ENCODE measurements around the gene WDR33.
A peak's percentile ranks its signal among the peaks of the same experiment; 100 is the strongest.

Gene WDR33

DNA sequence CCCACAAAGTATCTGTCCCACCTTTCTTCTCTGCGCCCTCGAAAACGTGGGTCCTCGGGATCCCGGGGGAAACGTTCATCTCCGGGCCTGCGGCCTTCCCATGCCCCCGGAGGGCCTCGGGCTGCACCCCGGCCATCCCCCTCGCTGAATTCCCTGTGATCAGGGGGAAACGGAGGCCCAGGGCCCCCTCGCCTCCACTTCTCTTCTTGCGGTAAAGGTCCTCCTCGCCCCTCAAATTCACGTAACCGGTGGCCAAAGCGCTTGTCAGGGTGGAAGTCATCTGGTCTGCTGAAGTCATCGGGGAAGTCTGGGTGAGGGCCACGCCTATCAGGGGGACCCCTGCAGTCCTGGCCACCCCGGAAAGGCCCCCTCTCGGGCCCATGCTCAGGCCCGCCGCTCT lies 97.4 kb downstream of the WDR33 start:
- no peak for DNase-seq

- no peak for DNase-seq
These were observed 98.0 kb downstream of the WDR33 start for GRCh38 chr2:127712999-127713398.

- no peak for DNase-seq
These were observed 101.6 kb downstream of the WDR33 start for GRCh38 chr2:127709336-127709735.

GRCh38 chr2:127707890-127708648 lies 102.9 kb downstream of the WDR33 start:
- DNase-seq, result no peak

DNA sequence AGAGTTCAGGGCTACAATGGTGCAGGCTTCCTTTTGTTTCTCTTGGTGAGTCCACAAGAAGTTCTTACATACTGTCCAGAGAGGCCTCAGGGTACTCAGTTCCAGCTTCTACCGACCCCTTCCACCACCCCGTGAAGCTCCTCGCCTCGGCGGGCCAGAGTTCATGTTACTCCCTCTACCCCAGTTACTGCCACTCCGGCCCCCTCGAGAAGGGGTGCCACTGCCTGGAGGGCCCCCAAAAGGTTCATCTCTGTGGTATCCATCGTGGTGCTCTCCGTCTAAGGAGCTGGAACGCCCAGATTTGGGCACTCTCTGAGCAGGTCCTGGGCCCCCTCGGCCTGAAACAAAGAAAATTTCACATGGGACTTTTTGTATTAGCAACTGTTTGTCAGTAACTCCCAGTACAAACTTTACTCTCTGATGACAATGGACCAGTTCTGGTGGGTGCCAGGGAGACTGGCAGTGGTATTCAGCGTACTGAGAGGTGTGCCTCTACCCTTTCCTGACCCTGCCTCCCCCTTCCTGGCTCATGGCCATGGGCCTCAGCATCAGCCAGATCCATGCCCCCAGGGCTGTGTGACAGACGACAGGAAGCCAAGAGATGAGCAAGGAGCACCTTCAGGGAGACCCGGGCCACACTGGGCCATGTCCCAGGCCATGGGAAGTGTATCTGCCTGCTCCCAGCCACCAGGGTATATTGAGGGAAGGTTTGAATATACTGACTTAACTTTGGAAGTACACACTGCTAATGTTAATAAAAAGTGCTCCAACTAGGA lies 104.6 kb downstream of the WDR33 start:
- no peak for DNase-seq

GRCh38 chr2:127705391-127706065 lies 105.4 kb downstream of the WDR33 start:
- no peak for DNase-seq

DNA sequence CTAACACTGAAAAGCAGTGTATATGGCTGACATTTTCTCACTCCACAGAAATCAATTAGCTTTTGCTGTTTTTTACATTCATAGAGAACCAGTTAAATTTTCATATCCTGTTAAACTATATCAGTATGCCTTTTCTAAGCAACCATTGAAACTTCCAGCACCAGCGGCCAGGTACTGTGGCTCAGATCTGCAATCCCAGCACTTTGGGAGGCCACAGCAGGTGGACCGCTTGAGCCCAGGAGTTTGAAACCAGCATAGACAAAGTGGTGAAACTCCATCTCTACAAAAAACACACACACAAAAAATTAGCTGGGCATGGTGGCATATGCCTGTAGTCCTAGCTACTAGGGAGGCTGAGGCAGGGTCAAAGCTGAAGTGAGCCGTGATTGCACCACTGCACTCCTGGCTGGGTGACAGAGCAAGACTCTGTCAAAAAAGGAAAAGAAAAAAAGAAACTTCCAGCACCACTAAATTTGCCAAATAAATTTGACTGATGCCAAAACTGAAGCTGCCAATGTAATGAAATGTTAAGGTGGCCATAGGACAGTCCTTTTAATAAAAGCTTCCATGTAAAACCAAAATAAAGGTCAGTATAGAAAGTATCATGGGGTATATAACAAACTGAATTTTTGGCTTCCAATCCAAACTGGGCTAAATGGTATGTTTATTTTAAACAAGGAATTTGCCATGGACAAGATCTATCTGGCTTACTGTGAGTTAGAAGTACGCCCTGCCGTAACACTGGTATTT lies 106.2 kb downstream of the WDR33 start:
- no peak for DNase-seq

DNA sequence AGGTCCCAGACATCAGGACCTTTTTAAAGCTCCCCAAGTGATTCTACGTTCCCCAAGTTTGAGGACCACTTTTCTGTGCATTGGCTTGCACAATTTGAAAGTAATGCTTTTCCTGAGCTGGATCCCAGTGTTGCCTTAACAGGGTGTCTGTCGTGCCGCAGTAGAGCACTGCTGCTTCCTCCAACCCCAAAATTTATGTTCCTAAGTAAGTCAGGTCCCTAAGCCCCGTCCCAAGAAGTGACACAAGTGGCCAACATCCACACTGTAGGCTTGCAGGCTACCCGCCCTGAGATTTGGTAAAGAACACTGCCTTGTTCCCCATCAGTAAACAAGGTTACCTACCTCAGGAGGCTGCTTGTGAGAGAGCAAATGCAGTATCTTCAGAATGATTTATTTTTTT lies 107.7 kb downstream of the WDR33 start:
- DNase-seq, result no peak

DNA sequence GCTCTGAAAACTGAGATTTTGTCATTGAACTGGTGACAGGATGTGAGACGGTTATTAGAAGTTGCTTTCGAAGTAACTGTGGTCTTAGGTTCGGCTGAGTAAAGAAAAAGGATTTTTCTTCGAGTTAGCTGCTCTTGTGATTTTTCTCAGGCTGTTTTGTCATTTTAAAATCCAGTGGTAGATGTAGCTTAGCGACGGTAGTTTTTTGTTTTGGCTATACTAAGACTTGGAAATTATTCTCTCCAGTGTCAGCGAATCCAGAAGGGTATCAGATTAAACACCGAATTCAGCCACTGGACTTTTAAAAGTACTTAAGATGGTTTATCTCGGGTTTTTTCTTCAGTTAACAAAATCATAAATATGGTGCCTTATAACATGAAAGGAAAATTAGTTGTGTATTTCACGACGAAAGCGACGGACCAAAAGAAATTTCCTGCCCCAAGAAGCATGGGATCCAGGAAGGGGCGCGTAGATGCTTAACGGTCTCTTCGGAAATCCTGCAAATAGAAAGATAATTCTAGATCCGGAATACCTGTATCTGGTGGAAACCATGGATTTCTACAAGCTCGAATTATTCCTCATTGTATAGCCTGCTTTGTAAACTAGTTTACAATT lies 108.5 kb downstream of the WDR33 start:
- DNase-seq, result no peak

DNA sequence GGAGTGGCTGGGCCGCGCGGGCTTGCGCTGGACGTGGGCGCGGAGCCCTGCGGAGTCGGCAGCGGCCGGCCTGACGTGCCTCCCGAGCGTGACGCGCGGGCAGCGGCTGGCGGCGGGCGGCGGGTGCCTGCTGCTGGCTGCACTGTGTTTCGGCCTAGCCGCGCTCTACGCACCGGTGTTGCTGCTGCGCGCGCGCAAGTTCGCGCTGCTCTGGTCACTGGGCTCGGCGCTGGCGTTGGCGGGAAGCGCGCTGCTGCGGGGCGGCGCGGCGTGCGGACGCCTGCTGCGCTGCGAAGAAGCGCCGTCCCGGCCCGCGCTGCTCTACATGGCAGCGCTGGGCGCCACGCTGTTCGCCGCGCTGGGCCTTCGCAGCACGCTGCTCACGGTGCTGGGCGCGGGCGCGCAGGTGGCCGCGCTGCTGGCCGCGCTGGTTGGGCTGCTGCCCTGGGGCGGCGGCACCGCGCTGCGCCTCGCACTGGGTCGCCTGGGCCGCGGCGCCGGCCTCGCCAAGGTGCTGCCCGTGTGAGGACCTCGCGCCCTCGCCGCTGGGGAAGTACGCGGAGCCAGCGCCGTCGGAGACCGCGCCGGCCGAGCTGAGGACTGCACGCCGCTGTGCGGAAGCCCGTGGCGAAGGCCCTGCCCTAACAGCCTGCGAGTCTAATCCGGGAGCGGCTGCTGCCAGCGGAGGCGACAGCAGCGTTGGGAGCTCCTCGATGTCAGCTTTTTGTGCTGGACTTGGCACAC lies 109.1 kb downstream of the WDR33 start:
- peak; percentile 79 for DNase-seq

- peak; percentile 87 for DNase-seq
These were observed 109.7 kb downstream of the WDR33 start, which contains the start of gene SFT2D3 for GRCh38 chr2:127701193-127701650. Gene SFT2D3, plus strand, starts transcription at chr2:127701497. Its CDS starts 32 bp downstream, at chr2:127701529.

DNA sequence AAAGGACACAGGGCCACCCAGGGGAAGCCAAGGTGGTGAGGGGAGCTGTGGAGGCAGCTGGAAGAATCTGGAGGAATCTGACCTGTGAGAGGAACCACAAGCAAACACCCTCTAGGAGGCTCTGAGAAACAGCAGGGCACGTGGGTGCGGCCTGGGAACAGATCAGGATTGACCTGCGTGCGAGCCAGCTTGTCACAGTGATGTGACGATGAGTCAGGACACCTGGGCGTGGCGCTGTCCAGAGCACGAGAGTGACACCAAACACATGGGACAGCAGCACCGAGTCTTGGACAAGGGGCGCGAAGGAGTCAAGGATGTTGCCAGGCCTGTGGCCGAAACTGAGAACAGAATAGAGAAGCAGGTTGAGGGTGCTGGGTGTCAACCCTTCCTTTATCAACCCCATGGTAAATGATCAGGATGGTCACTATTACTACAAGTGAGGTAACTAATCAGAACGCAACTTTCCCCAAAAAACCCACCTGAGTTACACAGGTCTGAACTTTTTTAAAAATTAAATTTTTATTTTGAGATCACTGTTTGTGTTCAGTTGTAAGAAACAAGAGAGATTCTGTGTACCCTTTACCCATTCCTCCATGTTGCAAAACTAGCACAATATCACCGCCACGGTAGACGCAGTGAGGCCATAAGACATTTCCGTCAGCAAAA lies 110.3 kb downstream of the WDR33 start:
- peak; percentile 17 for DNase-seq

- DNase-seq, result no peak
These were observed 112.2 kb downstream of the WDR33 start for GRCh38 chr2:127698553-127699355.

DNA sequence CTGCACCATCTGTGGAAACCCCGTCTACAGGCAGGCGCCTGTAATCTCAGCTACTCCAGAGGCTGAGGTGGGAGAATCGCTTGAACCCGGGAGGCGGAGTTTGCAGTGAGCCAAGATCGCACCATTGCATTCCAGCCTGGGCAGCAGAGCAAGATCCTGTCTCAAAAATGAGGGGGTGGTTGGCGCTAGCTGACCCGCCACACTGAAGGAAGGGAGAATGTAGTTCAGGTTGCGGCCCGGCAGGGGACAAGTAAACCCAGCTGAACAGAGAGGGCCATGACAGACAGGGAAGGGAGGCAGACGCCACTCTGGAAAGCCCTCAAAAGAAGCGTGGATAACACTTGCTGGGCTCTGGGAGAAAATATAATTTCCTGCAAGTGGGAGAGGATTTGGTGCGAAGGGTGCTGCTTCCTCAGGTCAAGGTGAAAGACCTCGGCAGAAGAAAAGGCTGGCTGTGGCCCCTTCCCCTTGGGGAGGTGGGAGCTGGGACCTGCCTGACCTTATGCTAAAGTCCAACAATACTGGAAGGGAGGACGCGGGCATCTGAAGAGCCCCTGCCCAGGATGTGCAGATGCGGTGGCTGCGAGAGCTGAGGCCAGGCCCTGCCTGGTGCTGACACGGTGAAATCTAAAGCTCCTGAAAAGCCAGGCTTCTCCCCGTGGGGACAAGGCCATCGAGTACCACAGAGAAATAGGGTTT lies 113.3 kb downstream of the WDR33 start:
- no peak for DNase-seq

GRCh38 chr2:127695491-127696472 lies 115.2 kb downstream of the WDR33 start:
- DNase-seq, result peak; percentile 41

GRCh38 chr2:127694986-127695385 lies 116.0 kb downstream of the WDR33 start:
- DNase-seq, result no peak

GRCh38 chr2:127690696-127691095 lies 120.3 kb downstream of the WDR33 start:
- no peak for DNase-seq

- no peak for DNase-seq
These were observed 122.6 kb downstream of the WDR33 start for GRCh38 chr2:127688405-127688804.

All from activated CD4-positive, alpha-beta T cell treated with anti-CD3 and anti-CD28 coated beads, Interleukin-2, amount 50 U/mL, for 1 hour (primary cell).